GM12878 (cell line): ENCODE data around the gene HOXD11. TPM values are rescaled to one million over a fixed set of nuclear protein-coding genes. Genes with fewer than 3 reads are reported as not detected.

ENCODE experiments used
- ATAC-seq: fragments of 200-7000 bp; cut with Tn5 transposase; 3 replicates; pipeline ENCODE4 v1.9.1; 2020; ENCODE audit warnings: mild to moderate bottlenecking, moderate library complexity
- BruUV-seq: library from RNA; stranded (reverse); fragments of 400-500 nt; replicated peaks from 2 replicates; lab custom pipeline; 2021; lab: Mats Ljungman, UMichigan
- CTCF ChIA-PET: fragments of 300-600 bp; sonication (Branson Sonifier 250); formaldehyde crosslinking; extraction: SDS; loops from one replicate; lab custom pipeline; 2021; ENCODE audit warnings: inconsistent platforms; lab: Yijun Ruan, JAX
- POLR2A ChIA-PET: fragments of 350-600 bp; formaldehyde crosslinking; extraction: SDS; loops from one replicate; lab custom pipeline; 2021; ENCODE audit warnings: inconsistent platforms; lab: Charles Lee
- RAD21 ChIA-PET: fragments of 300-600 bp; sonication (Branson Sonifier 250); formaldehyde crosslinking; loops from one replicate; lab custom pipeline; 2023; ENCODE audit warnings: antibody characterized with exemption; ENCODE audit not compliant: unreplicated experiment; lab: Charles Lee
- SMC1A ChIA-PET: fragments of 300-600 bp; sonication (Branson Sonifier 250); formaldehyde crosslinking; loops from one replicate; lab custom pipeline; 2023; ENCODE audit not compliant: unreplicated experiment, uncharacterized antibody; lab: Charles Lee
- DNase-seq: peaks from one replicate; pipeline ENCODE4 v3.0.0-alpha.2; 2011; ENCODE audit warnings: low read depth, low spot score
- FAIRE-seq: peaks from 3 replicates; lab custom pipeline; 2011; peaks lifted over from hg19 to GRCh38; lab: Jason Lieb, UNC
- H2AFZ ChIP-seq: 2 replicates; pipeline ENCODE4 v1.6.0; 2011; ENCODE audit warnings: low read depth, low read length, control low read depth; ENCODE audit not compliant: control insufficient read depth
- H3K27ac ChIP-seq: 2 replicates; pipeline ENCODE4 v1.5.1; 2011; ENCODE audit warnings: control low read depth; ENCODE audit not compliant: control insufficient read depth, insufficient read depth
- H3K27me3 ChIP-seq, 2 experiments: replicated peaks in 1 of 2; 2 replicates each; pipeline versions ENCODE4 v1.6.0 to v1.6.1; 2011; ENCODE audit warnings: low read length in 1 of 2; ENCODE audit not compliant: control insufficient read depth in 2 of 2, insufficient read depth in 2 of 2
- H3K36me3 ChIP-seq, 2 experiments: 2 replicates each; pipeline ENCODE4 v1.5.1; 2011; ENCODE audit warnings: low read length in 1 of 2; ENCODE audit not compliant: control insufficient read depth in 2 of 2, insufficient read depth in 2 of 2
- H3K4me1 ChIP-seq: 2 replicates; pipeline ENCODE4 v1.6.1; 2011; ENCODE audit warnings: mild to moderate bottlenecking, low read length, moderate library complexity, mixed read lengths; ENCODE audit not compliant: control insufficient read depth, insufficient read depth
- H3K4me2 ChIP-seq: 2 replicates; pipeline ENCODE4 v1.6.0; 2011; ENCODE audit warnings: control low read depth; ENCODE audit not compliant: control insufficient read depth, insufficient read depth
- H3K4me3 ChIP-seq: fragments of 200-600 bp; sonication (generic); 2 replicates; pipeline ENCODE4 v1.5.1; 2016
- H3K79me2 ChIP-seq: 2 replicates; pipeline ENCODE4 v1.6.0; 2011; ENCODE audit warnings: low read length; ENCODE audit not compliant: control insufficient read depth, insufficient read depth
- H3K9ac ChIP-seq: 2 replicates; pipeline ENCODE4 v1.8.0; 2011; ENCODE audit warnings: low read length, control low read depth, mixed read lengths; ENCODE audit not compliant: control insufficient read depth, insufficient read depth
- H3K9me3 ChIP-seq: replicated peaks from 3 replicates; pipeline ENCODE4 v1.5.1; 2011; ENCODE audit warnings: mild to moderate bottlenecking, low read length; ENCODE audit not compliant: control insufficient read depth, insufficient read depth
- H4K20me1 ChIP-seq: 2 replicates; pipeline ENCODE4 v1.6.0; 2011; ENCODE audit not compliant: control insufficient read depth, insufficient read depth
- HSF1 ChIP-seq: fragments of 150-350 bp; IDR thresholded peaks from 2 replicates; pipeline ENCODE4 v1.6.1; 2014; ENCODE audit warnings: mild to moderate bottlenecking, low read depth, low read length
- PML ChIP-seq: IDR thresholded peaks from 2 replicates; pipeline ENCODE4 v1.6.1; 2012; ENCODE audit warnings: low read length, inconsistent platforms
- TCF3 ChIP-seq: IDR thresholded peaks from 2 replicates; pipeline ENCODE4 v1.6.1; 2012; ENCODE audit warnings: low read depth, mild to moderate bottlenecking, low read length, borderline replicate concordance; ENCODE audit not compliant: insufficient read depth
- ZBTB4 ChIP-seq: fragments of 450-650 bp; formaldehyde crosslinking; IDR thresholded peaks from 2 replicates; pipeline ENCODE4 v1.4.0; 2022; ENCODE audit warnings: mild to moderate bottlenecking, moderate library complexity
- WGBS: methylation state at CpG from one replicate; pipeline ENCODE4 v1.1.6; 2016; ENCODE audit warnings: low lambda C conversion rate; ENCODE audit not compliant: insufficient replicate concordance, insufficient coverage; ENCODE audit errors: missing lambda C conversion rate; 5-methylcytosine and 5-hydroxymethylcytosine counted together
- in situ Hi-C: fragments of 300-500 bp; cut with MboI; formaldehyde crosslinking; loops from 9 replicates; pipeline ENCODE4 v1.14.3; 2018; ENCODE audit warnings: mixed read lengths
- intact Hi-C: fragments of 100-400 bp; cut with micrococcal nuclease; formaldehyde crosslinking; loops from one replicate; pipeline ENCODE4 v1.14.2; 2022; ENCODE audit not compliant: unreplicated experiment
- polyA plus RNA-seq, 11 experiments: library from polyadenylated mRNA; depleted of rRNA in 4 of 11; unstranded in 6 of 11; stranded (reverse) in 5 of 11; fragments of >200 nt; fragmentation: Nextera tagmentation in 4 of 11; fragmentation: Illumina TruSeq in 1 of 11; extraction: Ambion mirVana in 4 of 11; extraction: Trizol in 1 of 11; gene quantifications; 1 replicate in 1 of 11; 2 replicates in 10 of 11; pipeline versions ENCODE4 v1.2.1 to v1.2.3, GENCODE V29; 2011 to 2016; ENCODE audit warnings: inconsistent platforms in 2 of 11, missing spikeins in 2 of 11, low read depth in 1 of 11
- total RNA-seq, 4 experiments: library from RNA; depleted of rRNA in 3 of 4; stranded (reverse); fragments of >200 nt in 3 of 4; fragmentation: Illumina TruSeq in 1 of 4; extraction: Trizol in 1 of 4; gene quantifications; 2 replicates each; pipeline versions ENCODE4 v1.2.1 to v1.2.3, GENCODE V29; 2013 to 2021
- TF ChIP-seq, protein P1 (sequence below): fragments of 450-650 bp; conservative IDR thresholded peaks from 2 replicates; pipeline ENCODE4 v1.6.1; 2017; ENCODE audit warnings: mild to moderate bottlenecking, moderate library complexity

HOXD11 gene
- total and polyA plus RNA-seq, 10 of the 15 experiments (the other 5 are each of a cell fraction or from before 2014, with no cell fraction given), result not detected

- ATAC-seq (no peak), FAIRE-seq (no peak), DNase-seq (no peak)
- Histone ChIP-seq H3K9me3 (no peaks in the 10 kb centered on the region; the same call in 2 of the 3 replicates), H3K9ac (no peak overlapping the region), H3K4me3 (peak overlapping the region; percentile 37; the same call in 1 of the 2 replicates), H4K20me1 (no peaks in the 10 kb centered on the region), H3K4me1 (no peaks in the 10 kb centered on the region), H2AFZ (peak overlapping the region; percentile 74), H3K79me2 (no peaks in the 10 kb centered on the region), H3K27ac (no peak overlapping the region), H3K36me3 (no peaks in the 10 kb centered on the region), H3K4me2 (peak overlapping the region; percentile 73), H3K27me3 (peaks cover under 1 to 11% of the 10 kb centered on the region in 2 experiments)
- ChIA-PET POLR2A (interaction anchor here (0.6 kb wide), 1 partner anchor 512 kb away, joined by 4 read pairs; no protein-coding TSS in a partner anchor), SMC1A (interaction anchor here (0.6 to 5.3 kb wide), 21 partner anchors 9 to 1018 kb away, joined by 3 to 58 read pairs (median 3); no protein-coding TSS in a partner anchor), CTCF (interaction anchor here (0.6 to 8.6 kb wide), 41 partner anchors 8 to 1415 kb away, joined by 3 to 157 read pairs (median 5); no protein-coding TSS in a partner anchor), RAD21 (interaction anchor here (0.6 to 5.9 kb wide), 27 partner anchors 11 to 1009 kb away, joined by 3 to 103 read pairs (median 5); no protein-coding TSS in a partner anchor)
- 58% methylated on average over 35 of the region's 41 CpGs for WGBS
- TF ChIP-seq PML (no peak), ZBTB4 (no peak), TCF3 (no peak), HSF1 (no peak)
- TF ChIP-seq, protein P1, sequence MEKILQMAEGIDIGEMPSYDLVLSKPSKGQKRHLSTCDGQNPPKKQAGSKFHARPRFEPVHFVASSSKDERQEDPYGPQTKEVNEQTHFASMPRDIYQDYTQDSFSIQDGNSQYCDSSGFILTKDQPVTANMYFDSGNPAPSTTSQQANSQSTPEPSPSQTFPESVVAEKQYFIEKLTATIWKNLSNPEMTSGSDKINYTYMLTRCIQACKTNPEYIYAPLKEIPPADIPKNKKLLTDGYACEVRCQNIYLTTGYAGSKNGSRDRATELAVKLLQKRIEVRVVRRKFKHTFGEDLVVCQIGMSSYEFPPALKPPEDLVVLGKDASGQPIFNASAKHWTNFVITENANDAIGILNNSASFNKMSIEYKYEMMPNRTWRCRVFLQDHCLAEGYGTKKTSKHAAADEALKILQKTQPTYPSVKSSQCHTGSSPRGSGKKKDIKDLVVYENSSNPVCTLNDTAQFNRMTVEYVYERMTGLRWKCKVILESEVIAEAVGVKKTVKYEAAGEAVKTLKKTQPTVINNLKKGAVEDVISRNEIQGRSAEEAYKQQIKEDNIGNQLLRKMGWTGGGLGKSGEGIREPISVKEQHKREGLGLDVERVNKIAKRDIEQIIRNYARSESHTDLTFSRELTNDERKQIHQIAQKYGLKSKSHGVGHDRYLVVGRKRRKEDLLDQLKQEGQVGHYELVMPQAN, result no peak
- BruUV-seq, result no TSS peak
- intact Hi-C loops, result loop anchor here (1.0 to 5.0 kb wide), 6 partner anchors 242 to 1007 kb away; no protein-coding TSS in a partner anchor
- in situ Hi-C loops, result loop anchor here (5.0 to 25.0 kb wide), 3 partner anchors 317 to 1197 kb away; no protein-coding TSS in a partner anchor
Measured at GRCh38 chr2:176139661-176140512, 32.8 kb downstream of the HOXD11 start.
